ENCODE results near the gene TMEM204. TPM values are rescaled to one million over a fixed set of nuclear protein-coding genes. Genes with fewer than 3 reads are reported as not detected.

Gene TMEM204
- total RNA-seq, result 3.2 TPM

GRCh38 chr16:1533443-1533951 lies at the start of gene TMEM204:
TSS of gene TMEM204 (plus strand) at chr16:1533666. CDS start at chr16:1534276, 610 bp downstream.

DNA sequence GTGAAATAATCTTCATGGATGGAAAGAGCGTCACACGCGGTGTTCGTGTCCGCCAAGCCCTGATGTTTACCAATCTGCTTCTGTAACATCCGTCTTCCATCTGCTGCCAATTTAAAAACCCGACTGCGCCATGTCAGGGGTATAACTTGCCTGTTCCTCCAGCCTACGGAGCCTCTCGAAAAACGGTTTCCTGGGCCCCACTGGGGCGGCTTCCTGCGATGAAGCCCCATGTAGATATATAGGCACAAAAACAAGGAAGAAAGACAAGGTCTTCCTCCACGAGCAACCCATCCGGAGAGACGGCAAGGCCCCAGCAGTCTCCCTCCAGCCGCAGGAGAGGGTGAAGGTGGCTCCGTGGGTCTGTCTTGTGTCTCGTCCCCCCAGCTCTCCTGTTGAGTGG lies 44.8 kb upstream of the TMEM204 start, which contains the start of gene PTX4:
Gene PTX4, minus strand, starts transcription at position 326 of the 400 bp plus-strand sequence. Its CDS starts 35 bp downstream, at position 291.

DNA sequence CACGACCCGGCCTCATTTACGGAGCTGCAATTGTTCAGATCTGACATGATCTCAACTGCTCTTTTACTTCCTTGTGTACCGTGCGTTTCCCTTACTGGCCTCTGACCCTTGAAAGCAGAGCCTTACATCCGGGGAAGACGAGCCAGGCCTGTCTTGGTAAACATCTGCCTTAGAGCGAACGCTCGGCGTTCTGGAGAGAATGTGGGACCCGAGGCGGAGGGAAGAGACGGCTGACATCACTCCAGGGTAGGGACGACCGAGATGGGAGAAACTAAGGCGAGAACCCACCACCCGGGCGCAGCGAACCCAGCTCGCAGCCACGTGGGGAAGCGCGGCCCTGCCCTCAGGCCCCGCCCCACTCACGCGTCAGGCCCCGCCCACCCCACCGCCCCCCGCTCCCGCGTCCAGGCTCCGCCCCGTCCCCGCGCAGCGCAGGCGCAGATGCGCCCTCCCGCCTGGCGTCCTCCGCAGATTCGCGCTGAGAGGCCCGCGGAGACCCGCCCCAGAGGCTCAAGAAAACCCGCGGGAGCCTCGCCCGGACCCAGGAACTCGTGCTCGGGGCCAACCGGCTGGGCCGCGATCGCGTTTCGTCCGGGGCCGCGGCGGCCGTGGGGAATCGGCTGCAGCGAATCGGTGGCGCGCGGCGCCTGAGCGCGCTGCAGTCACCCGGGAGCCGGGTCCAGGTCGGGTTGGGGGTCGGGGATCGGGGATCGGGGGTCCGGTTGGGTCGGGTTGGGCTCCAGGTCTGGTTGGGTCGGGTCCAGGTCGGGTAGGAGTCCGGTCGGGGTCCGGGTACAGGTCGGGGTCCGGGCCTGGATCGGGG lies 40.3 kb upstream of the TMEM204 start, which contains the start of gene TELO2:
Gene TELO2, plus strand, starts transcription at position 438 of the 823 bp plus-strand sequence. CDS start 922 bp downstream, outside the sequence.

Other genes with a start within 250 kb of the TMEM204 start
- gene UBE2I, start 224.0 kb upstream of the TMEM204 start, total RNA-seq, result 48.7 TPM
- 61.8 TPM for gene BAIAP3, start 200.0 kb upstream of the TMEM204 start, total RNA-seq
- gene TSR3, start 181.8 kb upstream of the TMEM204 start, total RNA-seq, result 43.6 TPM
- 31.1 TPM for gene GNPTG, start 181.7 kb upstream of the TMEM204 start, total RNA-seq
- 16.4 TPM for gene UNKL, start 119.0 kb upstream of the TMEM204 start, total RNA-seq
- 12.0 TPM for gene UQCC4, start 112.9 kb upstream of the TMEM204 start, total RNA-seq
- not detected for gene PERCC1, start 102.6 kb upstream of the TMEM204 start, total RNA-seq
- 0.23 TPM for gene CCDC154, start 89.1 kb upstream of the TMEM204 start, total RNA-seq
- 47.3 TPM for gene CLCN7, start 58.6 kb upstream of the TMEM204 start, total RNA-seq
- 0.23 TPM for gene PTX4, start 44.7 kb upstream of the TMEM204 start, total RNA-seq
- 19.6 TPM for gene TELO2, start 40.3 kb upstream of the TMEM204 start, total RNA-seq
- gene IFT140, start 78.4 kb downstream of the TMEM204 start, total RNA-seq, result 42.7 TPM
- gene CRAMP1, start 78.7 kb downstream of the TMEM204 start, total RNA-seq, result 10.1 TPM
- 35.1 TPM for gene JPT2, start 144.6 kb downstream of the TMEM204 start, total RNA-seq
- 85.8 TPM for gene MAPK8IP3, start 172.5 kb downstream of the TMEM204 start, total RNA-seq
- 23.8 TPM for gene NME3, start 237.9 kb downstream of the TMEM204 start, total RNA-seq
- gene EME2, start 239.1 kb downstream of the TMEM204 start, total RNA-seq, result 12.0 TPM
- 34.4 TPM for gene MRPS34, start 239.5 kb downstream of the TMEM204 start, total RNA-seq
- gene SPSB3, start 248.9 kb downstream of the TMEM204 start, total RNA-seq, result 44.5 TPM
- 36.2 TPM for gene NUBP2, start 249.3 kb downstream of the TMEM204 start, total RNA-seq

Measured in diencephalon (tissue), 1 donor.